NCI-H2196 (cell line): ENCODE results near the gene RGS14.
A peak's percentile ranks its signal among the peaks of the same experiment; 100 is the strongest.

Experiments
- DNase-seq: peaks from one replicate; lab custom pipeline; 2025; ENCODE audit not compliant: unreplicated experiment; lab: John Stamatoyannopoulos, UW

RGS14 gene

GRCh38 chr5:177357459-177358351 is at the start of gene RGS14:
Gene RGS14, plus strand, starts transcription at chr5:177357924. Its CDS starts 101 bp downstream, at chr5:177358025.
- peak; percentile 62 for DNase-seq

- no peak for DNase-seq
Measured at GRCh38 chr5:177308740-177309139, 49.0 kb upstream of the RGS14 start.

GRCh38 chr5:177309351-177310191 is 48.2 kb upstream of the RGS14 start:
- peak; percentile 51 for DNase-seq

- no peak for DNase-seq
Measured at GRCh38 chr5:177310332-177310731, 47.4 kb upstream of the RGS14 start.

- DNase-seq: no peak
Measured at GRCh38 chr5:177310757-177311391, 46.9 kb upstream of the RGS14 start.

- DNase-seq: no peak
Measured at GRCh38 chr5:177311392-177311722, 46.4 kb upstream of the RGS14 start.

GRCh38 chr5:177311723-177312648 is 45.7 kb upstream of the RGS14 start, which contains the start of gene MXD3:
Gene MXD3, minus strand, starts transcription at chr5:177311898. Its CDS starts 68 bp downstream, at chr5:177311830.
- DNase-seq: peak; percentile 98

- DNase-seq: peak; percentile 43
Measured at GRCh38 chr5:177312649-177313181, 45.0 kb upstream of the RGS14 start.

GRCh38 chr5:177313561-177314259 is 44.0 kb upstream of the RGS14 start:
- DNase-seq: no peak

- no peak for DNase-seq
Measured at GRCh38 chr5:177314376-177315342, 43.1 kb upstream of the RGS14 start.

- DNase-seq: no peak
Measured at GRCh38 chr5:177315411-177315810, 42.3 kb upstream of the RGS14 start.

- DNase-seq: no peak
Measured at GRCh38 chr5:177316005-177316404, 41.7 kb upstream of the RGS14 start.

- DNase-seq: peak; percentile 80
Measured at GRCh38 chr5:177317959-177318377, 39.8 kb upstream of the RGS14 start.

GRCh38 chr5:177319913-177320588 is 37.7 kb upstream of the RGS14 start:
- DNase-seq: no peak

- DNase-seq: no peak
Measured at GRCh38 chr5:177320879-177321278, 36.8 kb upstream of the RGS14 start.

GRCh38 chr5:177325868-177326381 is 31.8 kb upstream of the RGS14 start:
- DNase-seq: no peak
